HG03520 (cell line): ENCODE data around the gene POLR3K.
"Not testable (repeated sequence)": the region's sequence is repeated elsewhere in the genome, so short reads cannot be mapped to it uniquely, and the experiment has no call there.

ENCODE experiments used
- ATAC-seq: cut with Tn5 transposase; IDR thresholded peaks from one replicate; pipeline ENCODE4 v1.9.1; 2021; ENCODE audit warnings: mild to moderate bottlenecking, moderate library complexity; ENCODE audit not compliant: unreplicated experiment

The POLR3K gene

GRCh38 chr16:47234-47633, 6.2 kb downstream of the POLR3K start:
- no peak for ATAC-seq

DNA sequence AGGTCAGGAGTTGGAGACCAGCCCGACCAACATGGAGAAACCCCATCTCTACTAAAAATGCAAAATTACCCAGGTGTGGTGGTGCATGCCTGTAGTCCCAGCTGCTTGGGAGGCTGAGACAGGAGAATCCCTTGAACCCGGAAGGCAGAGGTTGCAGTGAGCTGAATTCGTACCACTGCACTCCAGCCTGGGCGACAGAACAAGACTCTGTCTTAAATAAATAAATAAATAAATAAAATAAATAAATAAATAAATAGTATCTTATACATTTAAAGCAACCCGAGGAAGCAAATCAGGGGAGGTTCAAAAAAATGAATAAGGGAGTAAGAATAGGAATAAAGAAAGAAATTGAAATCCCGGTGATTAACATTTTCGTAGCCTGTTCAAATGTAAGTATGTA, 6.9 kb downstream of the POLR3K start:
- ATAC-seq = not testable (repeated sequence)

- ATAC-seq = no peak
Measured at GRCh38 chr16:45454-45853, 8.0 kb downstream of the POLR3K start.

GRCh38 chr16:44655-45054, 8.8 kb downstream of the POLR3K start:
- ATAC-seq = no peak

DNA sequence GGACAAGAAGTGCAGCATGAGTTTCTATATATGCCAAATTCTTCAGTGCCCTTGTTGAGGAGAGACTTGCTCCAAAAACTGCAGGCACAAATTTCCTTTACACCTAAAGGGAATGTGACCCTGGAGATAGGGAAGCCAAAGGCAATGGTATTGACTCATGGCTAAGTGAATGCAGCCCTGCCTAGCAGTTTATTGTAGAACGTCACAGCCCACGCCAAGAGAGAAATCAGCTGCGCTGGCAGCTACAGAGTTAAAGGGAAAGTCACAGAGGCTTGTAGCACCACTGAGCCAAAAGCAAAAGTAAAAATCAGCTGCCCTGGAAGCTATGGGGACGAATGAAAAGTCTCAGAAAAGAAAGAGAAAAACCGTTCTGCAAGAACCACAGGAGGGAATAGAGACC, 10.1 kb downstream of the POLR3K start:
- no peak for ATAC-seq

DNA sequence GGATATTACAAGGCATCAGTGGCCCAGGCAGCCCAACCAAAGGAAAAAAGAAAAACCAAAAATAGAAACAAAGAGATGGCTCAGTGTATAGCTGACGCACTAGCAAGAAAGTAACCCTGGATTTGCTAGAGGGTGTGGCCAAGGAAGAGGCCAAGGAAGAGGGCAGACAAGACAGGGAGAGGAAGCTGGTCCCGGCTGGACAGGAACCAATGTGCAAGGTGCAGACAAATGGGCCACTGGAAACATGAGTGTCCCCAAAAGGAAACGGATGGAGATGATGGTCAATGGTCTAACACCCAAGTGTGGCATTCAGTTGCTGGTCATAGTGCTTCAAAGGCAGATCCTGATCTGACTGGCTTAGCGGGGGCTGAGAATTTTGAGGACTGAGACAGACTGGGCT, 10.7 kb downstream of the POLR3K start:
- ATAC-seq = no peak

- no peak for ATAC-seq
Measured at GRCh38 chr16:42069-42457, 11.3 kb downstream of the POLR3K start.

DNA sequence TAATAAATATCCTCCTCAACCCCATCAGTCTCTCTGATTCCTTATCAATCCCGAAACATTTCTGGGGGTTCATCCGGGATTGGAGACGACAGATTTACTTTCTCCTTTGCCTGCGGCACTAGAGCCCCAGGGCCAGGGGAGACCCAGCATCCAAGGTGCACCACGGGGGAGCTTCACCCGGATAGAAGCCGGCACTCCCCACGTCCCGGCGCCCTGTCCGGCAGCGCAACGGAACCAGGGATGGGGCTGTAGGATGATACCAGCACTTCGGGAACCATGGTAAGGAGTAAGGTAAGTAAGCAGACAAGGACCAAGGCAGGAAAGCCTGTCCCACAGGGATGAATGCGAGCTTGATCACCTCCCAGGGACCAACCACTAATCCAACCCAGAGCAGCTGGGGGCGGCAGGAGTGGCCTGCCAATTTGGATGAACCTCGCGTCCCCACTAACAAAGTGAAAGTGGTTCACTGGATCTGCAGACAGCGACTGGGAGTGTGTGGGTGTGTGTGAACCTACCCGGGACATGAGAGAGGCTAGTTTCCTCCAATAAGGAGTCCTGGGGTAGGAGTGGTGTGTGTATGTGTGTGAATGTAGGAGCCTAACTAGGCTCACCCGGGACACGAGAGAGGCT, 11.9 kb downstream of the POLR3K start:
- ATAC-seq = no peak

- ATAC-seq = no peak
Measured at GRCh38 chr16:38941-39892, 14.2 kb downstream of the POLR3K start.

- not testable (repeated sequence) for ATAC-seq
Measured at GRCh38 chr16:38206-38605, 15.2 kb downstream of the POLR3K start.

DNA sequence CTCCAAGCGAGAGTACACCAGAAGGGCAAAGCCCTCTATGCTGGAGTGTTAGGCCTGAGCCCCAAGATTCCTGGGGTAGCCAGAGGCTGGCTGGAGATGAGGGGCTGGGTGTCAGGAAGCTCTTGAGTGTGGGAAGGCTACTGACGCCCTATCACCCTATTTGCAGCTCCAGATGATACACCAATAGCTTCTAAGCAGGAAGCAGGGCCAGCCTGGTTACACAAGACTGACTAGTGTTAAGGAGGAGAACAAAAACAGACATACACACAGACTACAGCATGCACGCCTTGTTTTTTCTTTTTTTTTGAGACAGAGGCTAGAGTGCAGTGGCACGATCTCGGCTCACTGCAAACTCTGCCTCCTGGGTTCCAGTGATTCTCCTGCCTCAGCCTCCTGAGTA, 15.9 kb downstream of the POLR3K start:
- no peak for ATAC-seq

- no peak for ATAC-seq
Measured at GRCh38 chr16:36336-36984, 16.9 kb downstream of the POLR3K start.

DNA sequence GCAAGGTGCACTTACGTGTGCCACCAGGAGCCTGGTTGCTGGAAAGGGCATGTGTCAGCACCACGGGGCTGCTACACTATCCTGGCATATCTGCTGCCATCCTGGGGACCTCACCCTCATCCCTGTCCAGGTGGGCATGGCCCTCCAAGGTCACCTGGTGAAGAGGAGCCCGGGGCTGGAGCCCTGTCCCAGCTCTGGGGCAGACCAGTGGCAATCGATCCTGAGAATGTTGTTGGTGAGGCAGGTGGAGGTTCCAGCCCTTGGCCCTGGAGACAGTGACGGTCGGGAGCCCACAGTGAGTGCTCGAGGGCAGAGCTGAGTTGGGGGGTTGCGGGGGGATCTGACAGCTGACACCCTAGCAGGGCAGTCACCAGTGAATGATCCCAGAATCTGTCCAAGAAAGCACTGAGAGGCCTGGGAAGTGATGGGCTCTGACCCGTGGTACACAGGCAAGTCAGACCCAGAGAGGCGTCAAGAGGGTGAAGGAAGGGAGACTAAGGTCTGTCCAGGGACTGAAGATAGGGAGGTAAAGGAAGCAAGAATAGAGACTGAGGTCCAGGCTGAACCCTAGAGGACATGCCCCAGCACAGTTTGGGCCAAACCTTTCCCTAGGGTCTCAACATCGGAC, 17.6 kb downstream of the POLR3K start:
- no peak for ATAC-seq

- ATAC-seq = no peak
Measured at GRCh38 chr16:35011-35677, 18.3 kb downstream of the POLR3K start.

DNA sequence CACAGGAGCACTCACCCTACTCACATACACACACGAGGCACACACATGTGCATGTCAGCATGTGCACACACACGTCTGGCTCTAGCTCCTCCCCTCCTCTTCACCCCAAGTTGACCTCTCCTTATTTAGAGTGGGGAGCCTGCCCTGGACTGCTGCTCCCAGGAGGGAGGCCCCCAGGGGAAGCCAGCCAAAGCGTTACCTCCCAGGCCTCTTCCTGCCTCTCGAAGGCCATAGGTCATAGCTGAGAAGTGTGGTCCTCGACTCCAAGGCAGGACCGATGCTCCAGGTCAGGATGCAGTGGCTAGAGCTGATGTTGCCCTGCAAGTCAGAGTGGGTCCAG, 18.8 kb downstream of the POLR3K start:
- ATAC-seq = no peak

- no peak for ATAC-seq
Measured at GRCh38 chr16:33877-34647, 19.3 kb downstream of the POLR3K start.

- not testable (repeated sequence) for ATAC-seq
Measured at GRCh38 chr16:33154-33876, 20.1 kb downstream of the POLR3K start.

DNA sequence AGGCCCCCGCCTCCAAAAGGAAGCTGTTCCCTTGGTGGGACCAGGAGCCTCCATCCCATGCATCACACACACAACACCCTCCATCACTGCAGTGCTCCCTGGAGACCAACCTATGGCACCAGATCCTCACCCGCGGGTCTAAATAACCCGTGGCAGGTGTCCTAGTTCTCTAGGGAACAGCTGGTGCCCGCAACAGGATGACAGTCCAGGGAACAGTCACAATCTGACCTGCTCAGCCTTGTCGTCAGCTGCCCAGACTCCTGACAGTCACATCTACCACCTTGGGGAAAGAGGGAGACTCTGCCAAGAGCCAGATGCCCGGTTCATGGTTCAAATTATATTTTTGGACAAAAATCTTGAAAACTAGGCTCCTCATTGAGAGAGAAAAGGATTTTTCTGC, 22.8 kb downstream of the POLR3K start:
- not testable (repeated sequence) for ATAC-seq

- ATAC-seq = not testable (repeated sequence)
Measured at GRCh38 chr16:25926-26348, 27.5 kb downstream of the POLR3K start.
